Left lung (tissue), 10 donors: ENCODE data around the gene LRP4. TPM values are rescaled to one million over a fixed set of nuclear protein-coding genes. Genes with fewer than 3 reads are reported as not detected.

Source experiments
- ATAC-seq: fragments of 200-7000 bp; cut with Tn5 transposase; one replicate; pipeline ENCODE4 v1.9.1; 2020; ENCODE audit warnings: moderate library complexity
- DNase-seq, 4 donors: peaks; one replicate each; pipeline ENCODE4 v3.0.0-alpha.2; 2013 to 2020
- H3K27ac ChIP-seq, 2 donors: fragments of 200-600 bp; sonication (generic) in 1 of 2; one replicate each; pipeline versions ENCODE4 v1.5.0 to v1.8.0; 2020 to 2021
- H3K27me3 ChIP-seq, 2 donors: fragments of 200-600 bp; sonication (generic) in 1 of 2; one replicate each; pipeline versions ENCODE4 v1.5.0 to v1.8.0; 2020 to 2021
- H3K36me3 ChIP-seq, 2 donors: fragments of 200-600 bp; sonication (generic) in 1 of 2; one replicate each; pipeline versions ENCODE4 v1.5.0 to v1.8.0; 2020 to 2021
- H3K4me1 ChIP-seq, 2 donors: fragments of 200-600 bp; one replicate each; pipeline ENCODE4 v1.8.0; 2021
- H3K4me3 ChIP-seq, 2 donors: fragments of 200-600 bp; sonication (generic) in 1 of 2; one replicate each; pipeline versions ENCODE4 v1.5.0 to v1.8.0; 2020 to 2021; ENCODE audit warnings: mild to moderate bottlenecking in 1 of 2
- H3K9me3 ChIP-seq, 2 donors: fragments of 200-600 bp; sonication (generic) in 1 of 2; one replicate each; pipeline versions ENCODE4 v1.5.0 to v1.8.0; 2020 to 2021
- intact Hi-C, 2 donors: fragments of 100-400 bp; cut with DNase I; formaldehyde crosslinking; loops; one replicate each; pipeline versions ENCODE4 v1.11.2 to v1.14.2; 2022
- polyA plus RNA-seq, 6 donors: library from polyadenylated mRNA; unstranded; fragments of 120-200 nt; gene quantifications; one replicate each; pipeline ENCODE4 v1.2.1, GENCODE V29; 2013; ENCODE audit not compliant: insufficient read length in 6 of 6
- total RNA-seq, 2 donors: library from RNA; stranded (reverse); fragmentation: NEBNext Ultra II Directional; extraction: Animal tissue kit (Norgen Biotek cat#: 25700); gene quantifications; one replicate each; pipeline ENCODE4 v1.2.1, GENCODE V29; 2021
- TF ChIP-seq, protein P1 (sequence below), 2 donors: fragments of 200-600 bp; sonication (generic) in 1 of 2; IDR thresholded peaks; one replicate each; pipeline versions ENCODE4 v1.5.0 to v1.8.0; 2021; ENCODE audit warnings: antibody characterized with exemption in 2 of 2
- donor health status: DM: no; HTN: yes; CAD: no.
- donor health status: DM: no; HTN: no; CAD: no.

LRP4 gene
- total and polyA plus RNA-seq, 8 donors, result 4.9 to 30.8 (median 25.6) TPM

DNA sequence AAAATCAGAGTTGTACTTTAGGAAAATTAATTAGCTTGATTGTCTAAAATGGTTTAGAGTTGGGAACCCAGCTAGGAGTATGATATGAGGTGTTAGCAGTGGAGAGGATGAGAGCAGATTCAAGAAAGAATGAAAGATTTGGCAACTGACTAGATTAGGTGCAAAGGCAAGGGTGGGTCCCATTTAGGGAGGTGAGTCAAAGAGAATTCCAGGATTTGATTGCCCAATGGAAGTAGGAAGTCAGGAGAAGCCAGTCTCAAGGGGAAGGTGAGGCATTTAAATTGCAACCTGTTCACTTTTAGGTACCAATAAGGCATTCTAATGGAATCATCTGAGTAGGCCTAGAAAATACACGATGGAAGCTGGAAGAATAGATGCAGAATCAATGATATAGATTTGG, 68.7 kb downstream of the LRP4 start:
- Histone ChIP-seq H3K27me3 (no peaks in the 10 kb centered on the region), H3K4me1 (peaks cover 7 to 19% of the 10 kb centered on the region in 2 donors), H3K9me3 (no peaks in the 10 kb centered on the region), H3K36me3 (no peaks in the 10 kb centered on the region), H3K4me3 (no peak overlapping the region), H3K27ac (no peak overlapping the region)
- no peak for ATAC-seq
- intact Hi-C loops, result no loop called here
- TF ChIP-seq, protein P1, sequence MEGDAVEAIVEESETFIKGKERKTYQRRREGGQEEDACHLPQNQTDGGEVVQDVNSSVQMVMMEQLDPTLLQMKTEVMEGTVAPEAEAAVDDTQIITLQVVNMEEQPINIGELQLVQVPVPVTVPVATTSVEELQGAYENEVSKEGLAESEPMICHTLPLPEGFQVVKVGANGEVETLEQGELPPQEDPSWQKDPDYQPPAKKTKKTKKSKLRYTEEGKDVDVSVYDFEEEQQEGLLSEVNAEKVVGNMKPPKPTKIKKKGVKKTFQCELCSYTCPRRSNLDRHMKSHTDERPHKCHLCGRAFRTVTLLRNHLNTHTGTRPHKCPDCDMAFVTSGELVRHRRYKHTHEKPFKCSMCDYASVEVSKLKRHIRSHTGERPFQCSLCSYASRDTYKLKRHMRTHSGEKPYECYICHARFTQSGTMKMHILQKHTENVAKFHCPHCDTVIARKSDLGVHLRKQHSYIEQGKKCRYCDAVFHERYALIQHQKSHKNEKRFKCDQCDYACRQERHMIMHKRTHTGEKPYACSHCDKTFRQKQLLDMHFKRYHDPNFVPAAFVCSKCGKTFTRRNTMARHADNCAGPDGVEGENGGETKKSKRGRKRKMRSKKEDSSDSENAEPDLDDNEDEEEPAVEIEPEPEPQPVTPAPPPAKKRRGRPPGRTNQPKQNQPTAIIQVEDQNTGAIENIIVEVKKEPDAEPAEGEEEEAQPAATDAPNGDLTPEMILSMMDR (IDR thresholded peaks at IDR 0.05), result no peak
- no peak for DNase-seq

DNA sequence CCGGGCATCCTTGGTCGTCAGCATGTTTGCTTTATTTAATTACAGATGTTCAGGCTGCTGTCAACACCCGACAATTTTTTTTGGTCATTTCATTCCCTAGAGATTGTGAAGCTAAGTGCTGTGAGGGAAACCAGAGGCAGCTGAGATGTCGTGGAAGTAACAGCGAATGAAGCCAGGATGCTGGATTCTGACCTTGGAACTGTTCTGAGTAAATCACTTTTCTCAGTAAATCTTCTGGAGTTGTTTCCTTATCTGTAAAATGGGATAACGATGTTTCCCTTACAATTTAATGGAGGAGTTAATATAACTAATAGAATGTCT, 71.9 kb downstream of the LRP4 start:
- H3K36me3 ChIP-seq, result no peaks in the 10 kb centered on the region
- DNase-seq (no peak), ATAC-seq (peak; percentile 3)
- peaks cover 10 to 32% of the 10 kb centered on the region in 2 donors for H3K4me1 ChIP-seq
- no peaks in the 10 kb centered on the region for H3K9me3 ChIP-seq
- peak overlapping the region; percentile 75 to 83 for H3K4me3 ChIP-seq
- intact Hi-C loops, result no loop called here
- TF ChIP-seq, protein P1 (IDR thresholded peaks at IDR 0.05), result no peak
- H3K27me3 ChIP-seq, result no peaks in the 10 kb centered on the region
- H3K27ac ChIP-seq, result peak overlapping the region in 1 of 2 donors; percentile 57

DNA sequence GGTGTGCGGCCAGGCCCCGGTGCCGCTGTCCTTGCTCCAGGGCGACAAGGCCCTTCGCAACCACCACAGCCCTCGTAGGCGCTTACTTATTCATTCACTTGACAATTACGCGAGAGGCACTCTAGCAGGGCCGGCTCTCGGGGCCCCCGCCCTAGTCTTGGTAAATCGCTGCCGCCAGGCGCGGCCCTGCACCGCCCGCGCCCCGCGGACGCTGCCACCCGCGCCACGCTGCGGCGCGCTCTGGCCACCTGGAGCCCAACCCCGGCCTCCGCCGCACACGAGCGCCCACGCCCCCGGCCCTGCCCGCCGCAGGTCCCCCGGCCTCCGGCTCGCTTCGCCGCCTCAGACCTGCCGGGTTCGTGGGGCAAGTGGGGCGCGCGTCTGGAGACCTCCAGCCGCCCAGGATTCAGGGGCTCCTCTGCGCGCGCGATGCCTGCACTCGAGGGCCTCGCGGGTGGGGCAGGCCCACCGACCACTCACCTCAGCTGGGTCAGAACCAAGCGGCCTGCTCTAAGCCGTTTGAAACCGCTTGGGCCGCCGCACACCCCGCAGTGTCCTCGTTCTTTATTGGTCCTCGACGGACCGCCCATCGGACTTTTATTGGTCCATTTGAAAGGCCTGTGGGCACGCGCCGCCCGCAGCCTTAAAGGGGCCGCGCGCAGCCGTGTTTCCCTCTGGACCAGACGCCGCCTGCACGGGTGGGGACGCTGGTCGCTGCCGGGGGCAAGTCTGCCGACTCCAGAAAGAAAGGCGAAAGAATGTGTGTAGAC, 72.4 kb downstream of the LRP4 start, which contains the start of gene CKAP5:
TSS of gene CKAP5 (minus strand) at position 541 of the 770 bp plus-strand sequence. CDS start 25,049 bp downstream, outside the sequence.
- Histone ChIP-seq H3K36me3 (no peaks in the 10 kb centered on the region), H3K27ac (peak within 1 kb of the TSS; percentile 57 to 84), H3K4me3 (peak within 1 kb of the TSS; percentile 75 to 83), H3K9me3 (no peaks in the 10 kb centered on the region), H3K27me3 (no peaks in the 10 kb centered on the region), H3K4me1 (peaks cover 10 to 32% of the 10 kb centered on the region in 2 donors)
- DNase-seq, result peak; percentile 88 to 94 (median 92)
- TF ChIP-seq, protein P1 (IDR thresholded peaks at IDR 0.05), result no peak
- peak; percentile 98 for ATAC-seq
- intact Hi-C loops, result no loop called here

DNA sequence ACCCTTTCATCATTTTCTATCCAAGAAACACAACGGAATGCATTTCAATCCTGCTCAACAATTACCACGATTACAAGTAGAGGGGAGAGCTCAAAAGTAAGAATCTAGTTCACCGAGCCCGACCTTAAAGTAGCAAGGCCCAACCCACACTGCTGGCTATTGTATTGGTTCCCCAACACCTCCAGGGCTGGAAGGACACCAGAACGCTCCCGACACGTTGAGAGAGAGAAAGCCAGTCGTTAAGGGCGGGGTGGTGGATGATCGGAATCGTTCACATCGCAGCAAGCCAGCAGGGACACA, 73.0 kb downstream of the LRP4 start:
- H3K4me3 ChIP-seq, result peak overlapping the region; percentile 75 to 83
- intact Hi-C loops, result no loop called here
- TF ChIP-seq, protein P1 (IDR thresholded peaks at IDR 0.05), result no peak

DNA sequence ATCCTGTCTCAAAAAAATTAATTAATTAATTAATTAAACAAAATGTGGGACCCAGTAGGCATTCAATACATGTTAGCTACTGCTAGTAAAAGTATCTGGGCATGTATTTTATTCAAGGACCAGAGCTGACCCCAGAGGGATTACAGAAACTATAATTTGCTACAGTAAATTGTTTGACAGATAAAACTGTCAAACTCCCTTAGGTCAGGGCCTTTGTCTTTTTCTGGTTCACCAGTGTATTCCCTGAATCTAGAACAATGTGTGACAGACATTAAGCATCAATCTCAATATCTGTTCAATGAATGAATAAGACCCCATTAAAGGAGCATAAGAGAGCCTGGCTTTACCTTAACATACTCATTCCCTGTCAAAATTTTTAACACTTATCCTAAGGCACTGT, 78.2 kb downstream of the LRP4 start:
- peaks cover 9 to 26% of the 10 kb centered on the region in 2 donors for H3K4me1 ChIP-seq
- ATAC-seq (no peak), DNase-seq (no peak)
- H3K36me3 ChIP-seq, result no peaks in the 10 kb centered on the region
- H3K27me3 ChIP-seq, result no peaks in the 10 kb centered on the region
- TF ChIP-seq, protein P1 (IDR thresholded peaks at IDR 0.05), result no peak
- no peak overlapping the region for H3K4me3 ChIP-seq
- H3K27ac ChIP-seq, result no peak overlapping the region
- intact Hi-C loops, result no loop called here
- H3K9me3 ChIP-seq, result no peaks in the 10 kb centered on the region

More for the DNA sequence above, 73.0 kb downstream of the LRP4 start:
- Histone ChIP-seq H3K27me3 (no peaks in the 10 kb centered on the region), H3K27ac (peak overlapping the region; percentile 57 to 84), H3K4me1 (peaks cover 10 to 35% of the 10 kb centered on the region in 2 donors), H3K36me3 (no peaks in the 10 kb centered on the region), H3K9me3 (no peaks in the 10 kb centered on the region)
- no peak for ATAC-seq
- no peak for DNase-seq
